CD4-positive, alpha-beta T cell treated with Interleukin-10 for 1 hour (primary cell): Measurements from ENCODE around the gene CST6.

Source experiments
- DNase-seq: peaks from one replicate; pipeline ENCODE4 v3.0.0-alpha.2; 2020

Gene CST6

GRCh38 chr11:66011785-66012303, at the start of gene CST6:
Gene CST6, plus strand, starts transcription at chr11:66012008. Its CDS starts 37 bp downstream, at chr11:66012045.
- DNase-seq, result no peak

GRCh38 chr11:65962141-65962564, 49.7 kb upstream of the CST6 start:
- DNase-seq, result peak; percentile 66

- no peak for DNase-seq
Measured at GRCh38 chr11:65964906-65965305, 46.9 kb upstream of the CST6 start.

- DNase-seq, result no peak
Measured at GRCh38 chr11:65965986-65966762, 45.6 kb upstream of the CST6 start.

GRCh38 chr11:65967329-65967934, 44.4 kb upstream of the CST6 start:
- DNase-seq, result no peak

GRCh38 chr11:65968600-65969482, 43.0 kb upstream of the CST6 start:
- DNase-seq, result no peak

GRCh38 chr11:65972116-65972515, 39.7 kb upstream of the CST6 start:
- DNase-seq, result no peak

- no peak for DNase-seq
Measured at GRCh38 chr11:65973439-65974110, 38.2 kb upstream of the CST6 start.

GRCh38 chr11:65975771-65976170, 36.0 kb upstream of the CST6 start:
- DNase-seq, result no peak

- no peak for DNase-seq
Measured at GRCh38 chr11:65976216-65977176, 35.3 kb upstream of the CST6 start.

GRCh38 chr11:65977621-65978390, 34.0 kb upstream of the CST6 start:
- DNase-seq, result no peak

- no peak for DNase-seq
Measured at GRCh38 chr11:65978391-65979238, 33.2 kb upstream of the CST6 start.

- no peak for DNase-seq
Measured at GRCh38 chr11:65979261-65979759, 32.5 kb upstream of the CST6 start.

- no peak for DNase-seq
Measured at GRCh38 chr11:65981101-65981740, 30.6 kb upstream of the CST6 start.

GRCh38 chr11:65981972-65982823, 29.6 kb upstream of the CST6 start:
- no peak for DNase-seq

GRCh38 chr11:65982824-65983588, 28.8 kb upstream of the CST6 start:
- DNase-seq, result no peak

GRCh38 chr11:65983589-65983987, 28.2 kb upstream of the CST6 start:
- DNase-seq, result no peak
